NT2/D1 (cell line): Measurements from ENCODE around the gene OTUD3.

Experiments used
- SUZ12 ChIP-seq: IDR thresholded peaks from 2 replicates; pipeline ENCODE4 v1.6.1; 2011; ENCODE audit not compliant: insufficient read length, insufficient read depth; ENCODE audit errors: extremely low read depth
- ZNF274 ChIP-seq: IDR thresholded peaks from 2 replicates; pipeline ENCODE4 v1.6.1; 2011; ENCODE audit warnings: mild to moderate bottlenecking, low read depth, low read length

DNA sequence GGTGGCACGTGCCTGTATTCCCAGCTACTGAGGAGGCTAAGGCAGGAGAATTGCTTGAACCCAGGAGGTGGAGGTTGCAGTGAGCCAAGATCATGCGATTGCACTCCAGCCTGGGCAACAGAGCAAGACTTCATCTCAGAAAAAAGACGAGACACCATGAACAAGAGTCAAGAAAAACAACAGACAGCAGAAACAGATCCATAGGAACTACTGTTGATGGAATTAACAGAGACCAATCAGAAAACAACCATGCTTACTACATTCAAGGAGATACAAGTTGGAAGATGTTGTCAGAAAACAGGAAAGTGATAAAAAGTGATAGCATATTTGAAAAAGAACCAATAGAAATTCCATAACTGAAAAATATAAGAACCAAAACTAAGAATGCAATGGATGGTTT is 19.3 kb upstream of the OTUD3 start:
- no peak for TF ChIP-seq ZNF274
- TF ChIP-seq SUZ12, result no peak
